Esophagus muscularis mucosa (tissue), 3 donors: ENCODE results near the gene DDRGK1.

Source experiments
- EP300 ChIP-seq: sonication (generic); formaldehyde crosslinking; IDR thresholded peaks from one replicate; pipeline ENCODE4 v1.6.1; 2017; ENCODE audit warnings: antibody characterized with exemption
- POLR2AphosphoS5 ChIP-seq, 2 donors: sonication (generic); formaldehyde crosslinking; IDR thresholded peaks; one replicate each; pipeline ENCODE4 v1.6.1; 2017; ENCODE audit warnings: antibody characterized with exemption in 2 of 2

GRCh38 chr20:3188823-3189413, 15.6 kb downstream of the DDRGK1 start:
- TF ChIP-seq EP300, result no peak
- no peak for TF ChIP-seq POLR2AphosphoS5 (IDR thresholded peaks at IDR 0.05)
